CD14-positive monocyte (primary cell): ENCODE results near the gene XNDC1N. TPM values are rescaled to one million over a fixed set of nuclear protein-coding genes. Genes with fewer than 3 reads are reported as not detected.
"Not testable (repeated sequence)": the region's sequence is repeated elsewhere in the genome, so short reads cannot be mapped to it uniquely, and the experiment has no call there.

ENCODE experiments used
- DNase-seq, 3 donors: peaks; one replicate each; pipeline ENCODE4 v3.0.0-alpha.2; 2011 to 2022
- H2AFZ ChIP-seq: 2 replicates; pipeline ENCODE4 v1.6.0; 2012; ENCODE audit warnings: mild to moderate bottlenecking, low read depth, low read length, inconsistent platforms; ENCODE audit not compliant: insufficient read depth, poor library complexity, severe bottlenecking
- H3K27ac ChIP-seq, 2 donors: 1 replicate in 1 of 2; 2 replicates in 1 of 2; pipeline ENCODE4 v1.5.1; 2012 to 2013; ENCODE audit warnings: low read length in 2 of 2, control low read depth in 1 of 2, inconsistent platforms in 1 of 2, low read depth in 1 of 2, mild to moderate bottlenecking in 1 of 2
- H3K27me3 ChIP-seq, 2 donors: one replicate each; pipeline versions ENCODE4 v1.6.0 to v1.6.1; 2011 to 2013; ENCODE audit warnings: low read length in 2 of 2; ENCODE audit not compliant: control insufficient read depth in 2 of 2, insufficient read depth in 2 of 2
- H3K36me3 ChIP-seq, 2 donors: replicated peaks in 1 of 2; 1 replicate in 1 of 2; 2 replicates in 1 of 2; pipeline versions ENCODE4 v1.5.1 to v1.6.1; 2012 to 2013; ENCODE audit warnings: low read length in 2 of 2, control low read depth in 1 of 2, inconsistent platforms in 1 of 2, mild to moderate bottlenecking in 1 of 2; ENCODE audit not compliant: insufficient read depth in 2 of 2, control insufficient read depth in 1 of 2
- H3K4me1 ChIP-seq, 2 donors: 1 replicate in 1 of 2; 2 replicates in 1 of 2; pipeline versions ENCODE4 v1.5.1 to v1.6.1; 2012 to 2013; ENCODE audit warnings: low read length in 2 of 2, control low read depth in 1 of 2, inconsistent platforms in 1 of 2, mild to moderate bottlenecking in 1 of 2, moderate library complexity in 1 of 2; ENCODE audit not compliant: insufficient read depth in 2 of 2, control insufficient read depth in 1 of 2
- H3K4me2 ChIP-seq: replicated peaks from 2 replicates; pipeline ENCODE3; 2012; ENCODE audit warnings: low read length, moderate library complexity, mild to moderate bottlenecking; ENCODE audit not compliant: poor library complexity, severe bottlenecking; ENCODE audit errors: extremely low read depth
- H3K4me3 ChIP-seq, 3 experiments: fragments of 200-600 bp in 1 of 3; sonication (generic) in 1 of 3; replicated peaks in 1 of 3; 1 replicate in 2 of 3; 2 replicates in 1 of 3; pipeline ENCODE4 v1.5.1; 2011 to 2013; ENCODE audit warnings: low read length in 3 of 3, mild to moderate bottlenecking in 3 of 3, control low read depth in 2 of 3, low read depth in 2 of 3, inconsistent platforms in 1 of 3, moderate library complexity in 1 of 3
- H3K79me2 ChIP-seq: 2 replicates; pipeline ENCODE4 v1.6.0; 2012; ENCODE audit warnings: mild to moderate bottlenecking, control low read depth, inconsistent platforms, low read length, moderate library complexity; ENCODE audit not compliant: insufficient read depth
- H3K9ac ChIP-seq: 2 replicates; pipeline ENCODE4 v1.6.0; 2017; ENCODE audit warnings: low read length, mild to moderate bottlenecking; ENCODE audit not compliant: insufficient read depth, poor library complexity, severe bottlenecking
- H3K9me3 ChIP-seq, 2 donors: replicated peaks in 1 of 2; 1 replicate in 1 of 2; 2 replicates in 1 of 2; pipeline versions ENCODE4 v1.5.1 to v1.6.1; 2012 to 2013; ENCODE audit warnings: low read length in 2 of 2, control low read depth in 1 of 2; ENCODE audit not compliant: control insufficient read depth in 1 of 2, insufficient read depth in 1 of 2
- H4K20me1 ChIP-seq: 2 replicates; pipeline ENCODE4 v1.6.0; 2012; ENCODE audit warnings: mild to moderate bottlenecking, low read length, control low read depth, moderate library complexity; ENCODE audit not compliant: insufficient read depth
- H3K27ac Mint-ChIP-seq, 7 donors: one replicate each; pipeline ENCODE4 v1.8.0; 2020; ENCODE audit warnings: mild to moderate bottlenecking in 7 of 7, mixed read lengths in 7 of 7, moderate library complexity in 6 of 7, inconsistent platforms in 2 of 7
- H3K27me3 Mint-ChIP-seq, 3 donors: one replicate each; pipeline ENCODE4 v1.8.0; 2021 to 2022; ENCODE audit warnings: low read depth in 3 of 3, mild to moderate bottlenecking in 3 of 3, mixed read lengths in 3 of 3, moderate library complexity in 3 of 3, inconsistent platforms in 1 of 3
- H3K36me3 Mint-ChIP-seq, 2 donors: one replicate each; pipeline ENCODE4 v1.8.0; 2020; ENCODE audit warnings: mixed read lengths in 2 of 2, inconsistent platforms in 1 of 2, mild to moderate bottlenecking in 1 of 2
- H3K4me1 Mint-ChIP-seq: one replicate; pipeline ENCODE4 v1.8.0; 2020; ENCODE audit warnings: mild to moderate bottlenecking, mixed read lengths
- H3K4me3 Mint-ChIP-seq, 2 donors: one replicate each; pipeline ENCODE4 v1.8.0; 2020; ENCODE audit warnings: mild to moderate bottlenecking in 2 of 2, mixed read lengths in 2 of 2, moderate library complexity in 1 of 2
- H3K9me3 Mint-ChIP-seq, 7 donors: one replicate each; pipeline ENCODE4 v1.8.0; 2020 to 2022; ENCODE audit warnings: mixed read lengths in 7 of 7, mild to moderate bottlenecking in 6 of 7, moderate library complexity in 6 of 7, inconsistent platforms in 2 of 7
- WGBS: methylation state at CpG from one replicate; pipeline ENCODE4 v1.1.5; 2013; ENCODE audit warnings: missing lambda C conversion rate; ENCODE audit not compliant: insufficient coverage; 5-methylcytosine and 5-hydroxymethylcytosine counted together
- intact Hi-C, 2 donors: fragments of 100-400 bp; cut with micrococcal nuclease; formaldehyde crosslinking; loops; one replicate each; pipeline versions ENCODE4 v1.15.0 to v1.15.1; 2023
- polyA plus RNA-seq, 3 donors: library from polyadenylated mRNA; depleted of rRNA in 1 of 3; unstranded in 2 of 3; stranded (reverse) in 1 of 3; fragments of 300-500 nt in 2 of 3; fragments of >200 nt in 1 of 3; fragmentation: Illumina TruSeq in 2 of 3; gene quantifications; 1 replicate in 2 of 3; 2 replicates in 1 of 3; pipeline ENCODE4 v1.2.3, GENCODE V29; 2012 to 2021

XNDC1N gene
- polyA plus RNA-seq, 3 donors: 0.80 to 2.1 (median 0.99) TPM

GRCh38 chr11:71885806-71886205 is 42.6 kb downstream of the XNDC1N start:
- H3K9ac ChIP-seq, intact Hi-C loops, H3K4me1 ChIP-seq, H3K9me3 ChIP-seq, H3K27ac ChIP-seq, H3K36me3 ChIP-seq, H3K27me3 Mint-ChIP-seq, H3K4me3 ChIP-seq, H3K27me3 ChIP-seq, H3K9me3 Mint-ChIP-seq, H3K4me1 Mint-ChIP-seq, H3K27ac Mint-ChIP-seq, H3K4me3 Mint-ChIP-seq, H3K79me2 ChIP-seq, H4K20me1 ChIP-seq, DNase-seq, H3K4me2 ChIP-seq, H2AFZ ChIP-seq: not testable (repeated sequence)
- 98% methylated on average over 7 of the region's 12 CpGs for WGBS
- peaks cover 9 to 14% of the 10 kb centered on the region in 2 donors for H3K36me3 Mint-ChIP-seq

Other genes with a start within 250 kb of the XNDC1N start
- gene DEFB108B, start 95.4 kb downstream of the XNDC1N start, polyA plus RNA-seq: not detected
- not detected for gene DEFB131B, start 50.1 kb downstream of the XNDC1N start, polyA plus RNA-seq
- gene RNF121, start 452 bp upstream of the XNDC1N start, polyA plus RNA-seq: 10 to 100 TPM in 1 of 3 donors, 1 to 10 TPM in 2; 7.7 to 25.2 (median 9.2) TPM
- 10 to 100 TPM in 1 of 3 donors, 1 to 10 TPM in 2; 7.4 to 32.3 (median 8.3) TPM for gene IL18BP, start 70.3 kb upstream of the XNDC1N start, polyA plus RNA-seq
- gene NUMA1, start 151.9 kb upstream of the XNDC1N start, polyA plus RNA-seq: 10 to 100 TPM in 2 of 3 donors, 1 to 10 TPM in 1; 4.1 to 91.2 (median 12.4) TPM
- gene LRRC51, start 152.3 kb upstream of the XNDC1N start, polyA plus RNA-seq: 1 to 10 TPM; 1.3 to 1.9 (median 1.6) TPM
- 100 to 1,000 TPM; 224 to 292 (median 256) TPM for gene LAMTOR1, start 174.7 kb upstream of the XNDC1N start, polyA plus RNA-seq
- gene TOMT, start 177.3 kb upstream of the XNDC1N start, polyA plus RNA-seq: not detected
- 100 to 1,000 TPM in 1 of 3 donors, 10 to 100 TPM in 2; 92.6 to 112 (median 94.8) TPM for gene ANAPC15, start 184.1 kb upstream of the XNDC1N start, polyA plus RNA-seq
- gene FOLR3, start 207.1 kb upstream of the XNDC1N start, polyA plus RNA-seq: 100 to 1,000 TPM in 1 of 3 donors, 10 to 100 TPM in 2; 22.3 to 330 (median 74.0) TPM